H1 (cell line): ENCODE results near the gene MUC13. TPM values are rescaled to one million over a fixed set of nuclear protein-coding genes. Genes with fewer than 3 reads are reported as not detected.

Source experiments
- BRCA1 ChIP-seq: IDR thresholded peaks from 2 replicates; pipeline ENCODE4 v1.6.1; 2012; ENCODE audit warnings: low read depth, low read length, improper control_type of control experiment
- CHD2 ChIP-seq: IDR thresholded peaks from 2 replicates; pipeline ENCODE4 v1.6.1; 2012; ENCODE audit warnings: low read length, improper control_type of control experiment
- CTCF ChIP-seq, 3 experiments: IDR thresholded peaks; 1 replicate in 2 of 3; 2 replicates in 1 of 3; pipeline versions ENCODE4 v1.5.1 to v1.6.1; 2011; ENCODE audit warnings: low read length in 3 of 3, mild to moderate bottlenecking in 3 of 3, inconsistent platforms in 2 of 3, low read depth in 1 of 3, moderate library complexity in 1 of 3; ENCODE audit not compliant: insufficient read depth in 1 of 3; ENCODE audit errors: control extremely low read depth in 1 of 3
- JUN ChIP-seq: IDR thresholded peaks from 2 replicates; pipeline ENCODE4 v1.6.1; 2011; ENCODE audit warnings: low read depth, mild to moderate bottlenecking, improper control_type of control experiment, low read length
- JUND ChIP-seq: IDR thresholded peaks from 2 replicates; pipeline ENCODE4 v1.6.1; 2011; ENCODE audit warnings: mild to moderate bottlenecking, improper control_type of control experiment, low read length
- PHF8 ChIP-seq: fragments of 200-600 bp; sonication (generic); conservative IDR thresholded peaks from 2 replicates; pipeline ENCODE4 v1.7.1; 2012; ENCODE audit warnings: low read depth, mild to moderate bottlenecking, inconsistent platforms, low read length, moderate library complexity
- RXRA ChIP-seq: IDR thresholded peaks from 2 replicates; pipeline ENCODE4 v1.6.1; 2011; ENCODE audit warnings: low read depth, mild to moderate bottlenecking, low read length, moderate library complexity; ENCODE audit not compliant: insufficient read depth
- SP2 ChIP-seq: IDR thresholded peaks from 2 replicates; pipeline ENCODE4 v1.6.1; 2012; ENCODE audit warnings: mild to moderate bottlenecking, low read length, inconsistent platforms
- TEAD4 ChIP-seq: IDR thresholded peaks from 2 replicates; pipeline ENCODE4 v1.6.1; 2012; ENCODE audit warnings: low read depth, low read length, inconsistent platforms, mixed read lengths
- polyA plus RNA-seq, 7 experiments: library from polyadenylated mRNA; depleted of rRNA in 3 of 7; stranded (reverse) in 5 of 7; unstranded in 2 of 7; fragments of >200 nt in 5 of 7; fragments of 200-250 nt in 2 of 7; gene quantifications; 1 replicate in 5 of 7; 2 replicates in 1 of 7; 4 replicates in 1 of 7; pipeline versions ENCODE4 v1.2.1 to v1.2.3, GENCODE V29; 2011 to 2013; ENCODE audit warnings: missing spikeins in 2 of 7, mixed read lengths in 2 of 7
- total RNA-seq: library from RNA; stranded (reverse); fragmentation: NEBNext Ultra II Directional; extraction: Animal tissue kit (Norgen Biotek cat#: 25700); gene quantifications from 2 replicates; pipeline ENCODE4 v1.2.1, GENCODE V29; 2021
- TF ChIP-seq, protein P1 (sequence below): IDR thresholded peaks from 2 replicates; pipeline ENCODE4 v1.6.1; 2012; ENCODE audit warnings: low read length, inconsistent platforms

MUC13 gene
- total and polyA plus RNA-seq, 2 of the 8 experiments (the other 6 are each of a cell fraction or from before 2014, with no cell fraction given) = not detected

- TF ChIP-seq PHF8 = peak; percentile 19; the same call in 1 of the 2 replicates
- TF ChIP-seq CTCF (IDR thresholded peaks at IDR 0.05; ENCODE audit: control extremely low read depth in 1 of 3, insufficient read depth in 1 of 3, low read depth in 1 of 3, low read length in 3 of 3) = no peak
- no peak for TF ChIP-seq SP2
- no peak for TF ChIP-seq RXRA
- TF ChIP-seq, protein P1, sequence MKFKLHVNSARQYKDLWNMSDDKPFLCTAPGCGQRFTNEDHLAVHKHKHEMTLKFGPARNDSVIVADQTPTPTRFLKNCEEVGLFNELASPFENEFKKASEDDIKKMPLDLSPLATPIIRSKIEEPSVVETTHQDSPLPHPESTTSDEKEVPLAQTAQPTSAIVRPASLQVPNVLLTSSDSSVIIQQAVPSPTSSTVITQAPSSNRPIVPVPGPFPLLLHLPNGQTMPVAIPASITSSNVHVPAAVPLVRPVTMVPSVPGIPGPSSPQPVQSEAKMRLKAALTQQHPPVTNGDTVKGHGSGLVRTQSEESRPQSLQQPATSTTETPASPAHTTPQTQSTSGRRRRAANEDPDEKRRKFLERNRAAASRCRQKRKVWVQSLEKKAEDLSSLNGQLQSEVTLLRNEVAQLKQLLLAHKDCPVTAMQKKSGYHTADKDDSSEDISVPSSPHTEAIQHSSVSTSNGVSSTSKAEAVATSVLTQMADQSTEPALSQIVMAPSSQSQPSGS = no peak
- no peak for TF ChIP-seq TEAD4
- no peak for TF ChIP-seq BRCA1
- TF ChIP-seq JUN = no peak
- TF ChIP-seq JUND = no peak
- TF ChIP-seq CHD2 = no peak
Measured at GRCh38 chr3:124886168-124887056, 48.1 kb downstream of the MUC13 start (continued).
